Mesothelial cell of epicardium (in vitro differentiated cells): Measurements from ENCODE around the gene HSD17B14. TPM values are rescaled to one million over a fixed set of nuclear protein-coding genes. Genes with fewer than 3 reads are reported as not detected.

ENCODE experiments used
- DNase-seq, 2 experiments: peaks; one replicate each; pipeline ENCODE4 v3.0.0; 2021; ENCODE audit warnings: low spot score in 2 of 2; ENCODE audit not compliant: unreplicated experiment in 2 of 2
- H3K27ac Mint-ChIP-seq: 2 replicates; pipeline ENCODE4 v1.8.0; 2021; ENCODE audit warnings: mixed read lengths
- H3K27me3 Mint-ChIP-seq: 2 replicates; pipeline ENCODE4 v1.8.0; 2021; ENCODE audit warnings: low read depth, mixed read lengths
- H3K36me3 Mint-ChIP-seq: 2 replicates; pipeline ENCODE4 v1.8.0; 2021; ENCODE audit warnings: mixed read lengths
- H3K4me1 Mint-ChIP-seq: 2 replicates; pipeline ENCODE4 v1.8.0; 2021; ENCODE audit warnings: mixed read lengths
- H3K4me3 Mint-ChIP-seq: 2 replicates; pipeline ENCODE4 v1.8.0; 2021; ENCODE audit warnings: mild to moderate bottlenecking, moderate library complexity, mixed read lengths
- H3K9me3 Mint-ChIP-seq: 2 replicates; pipeline ENCODE4 v1.8.0; 2021; ENCODE audit warnings: mixed read lengths
- CTCF ChIP-seq: fragments of 200-600 bp; sonication (generic); IDR thresholded peaks from one replicate; pipeline ENCODE4 v1.5.0; 2021; ENCODE audit warnings: antibody characterized with exemption; ENCODE audit not compliant: unreplicated experiment
- total RNA-seq: library from RNA; stranded (reverse); gene quantifications from 3 replicates; pipeline ENCODE4 v1.2.1, GENCODE V29; 2021

The HSD17B14 gene
- total RNA-seq, 1 donor from 2014 or later: 27.1 TPM

GRCh38 chr19:48867746-48868113 is 31.4 kb upstream of the HSD17B14 start:
- H3K4me3 Mint-ChIP-seq: peak overlapping the region; percentile 52
- no peak for DNase-seq
- H3K27ac Mint-ChIP-seq: peak overlapping the region; percentile 95
- H3K27me3 Mint-ChIP-seq: no peaks in the 10 kb centered on the region
- peaks cover 6% of the 10 kb centered on the region for H3K36me3 Mint-ChIP-seq
- no peak for TF ChIP-seq CTCF
- peaks cover 24% of the 10 kb centered on the region for H3K4me1 Mint-ChIP-seq
- H3K9me3 Mint-ChIP-seq: no peaks in the 10 kb centered on the region

- H3K4me1 Mint-ChIP-seq: peaks cover 24% of the 10 kb centered on the region
- H3K36me3 Mint-ChIP-seq: peaks cover 7% of the 10 kb centered on the region
- DNase-seq: no peak
- no peak for TF ChIP-seq CTCF
- H3K4me3 Mint-ChIP-seq: peak overlapping the region; percentile 56
- H3K27ac Mint-ChIP-seq: peak overlapping the region; percentile 95
- no peaks in the 10 kb centered on the region for H3K27me3 Mint-ChIP-seq
- H3K9me3 Mint-ChIP-seq: no peaks in the 10 kb centered on the region
These were observed 30.9 kb upstream of the HSD17B14 start for GRCh38 chr19:48867123-48867745.

GRCh38 chr19:48866692-48867091 is 30.4 kb upstream of the HSD17B14 start:
- DNase-seq: no peak
- no peaks in the 10 kb centered on the region for H3K27me3 Mint-ChIP-seq
- no peaks in the 10 kb centered on the region for H3K9me3 Mint-ChIP-seq
- no peak for TF ChIP-seq CTCF
- peaks cover 7% of the 10 kb centered on the region for H3K36me3 Mint-ChIP-seq
- peak overlapping the region; percentile 56 for H3K4me3 Mint-ChIP-seq
- H3K27ac Mint-ChIP-seq: peak overlapping the region; percentile 95
- H3K4me1 Mint-ChIP-seq: peaks cover 22% of the 10 kb centered on the region

GRCh38 chr19:48862827-48863226 is 26.5 kb upstream of the HSD17B14 start:
- H3K4me1 Mint-ChIP-seq: peaks cover 12% of the 10 kb centered on the region
- no peak for DNase-seq
- H3K9me3 Mint-ChIP-seq: no peaks in the 10 kb centered on the region
- no peak for TF ChIP-seq CTCF
- H3K4me3 Mint-ChIP-seq: no peak overlapping the region
- H3K27me3 Mint-ChIP-seq: no peaks in the 10 kb centered on the region
- H3K27ac Mint-ChIP-seq: no peak overlapping the region
- peaks cover 14% of the 10 kb centered on the region for H3K36me3 Mint-ChIP-seq

GRCh38 chr19:48861313-48861712 is 25.0 kb upstream of the HSD17B14 start:
- Mint-ChIP-seq H3K36me3 (peaks cover 19% of the 10 kb centered on the region), H3K9me3 (no peaks in the 10 kb centered on the region), H3K4me3 (no peak overlapping the region), H3K27me3 (no peaks in the 10 kb centered on the region), H3K4me1 (no peaks in the 10 kb centered on the region), H3K27ac (no peak overlapping the region)
- TF ChIP-seq CTCF: no peak
- DNase-seq: no peak
